Epithelial cell of esophagus (primary cell): ENCODE measurements around the gene POLR3GL.

Experiments
- DNase-seq: peaks from one replicate; pipeline ENCODE4 v3.0.0; 2010; ENCODE audit warnings: low read depth
- H3K4me3 ChIP-seq: 2 replicates; pipeline ENCODE4 v1.5.1; 2011; ENCODE audit warnings: mild to moderate bottlenecking, low read length, control low read depth
- CTCF ChIP-seq: IDR thresholded peaks from 2 replicates; pipeline ENCODE4 v1.5.1; 2011; ENCODE audit warnings: low read depth, mild to moderate bottlenecking, low read length, control low read depth, inconsistent platforms; ENCODE audit not compliant: insufficient read depth; ENCODE audit errors: missing control alignments

POLR3GL gene

GRCh38 chr1:145980457-145980994 is 16.0 kb downstream of the POLR3GL start:
- no peak overlapping the region for H3K4me3 ChIP-seq

GRCh38 chr1:145982010-145982723 is 17.7 kb downstream of the POLR3GL start:
- DNase-seq, result no peak
- H3K4me3 ChIP-seq, result no peak overlapping the region
- TF ChIP-seq CTCF, result no peak

More at GRCh38 chr1:145980457-145980994, 16.0 kb downstream of the POLR3GL start:
- DNase-seq, result no peak
- TF ChIP-seq CTCF, result no peak

GRCh38 chr1:145983206-145983675 is 18.8 kb downstream of the POLR3GL start:
- no peak for TF ChIP-seq CTCF
- H3K4me3 ChIP-seq, result no peak overlapping the region
- DNase-seq, result no peak

- no peak for TF ChIP-seq CTCF
- no peak overlapping the region for H3K4me3 ChIP-seq
- peak; percentile 69 for DNase-seq
These were observed 19.7 kb downstream of the POLR3GL start for GRCh38 chr1:145983960-145984830.

GRCh38 chr1:145985129-145985501 is 20.6 kb downstream of the POLR3GL start:
- H3K4me3 ChIP-seq, result no peak overlapping the region
- no peak for DNase-seq
- TF ChIP-seq CTCF, result no peak

GRCh38 chr1:145985502-145986439 is 21.3 kb downstream of the POLR3GL start:
- H3K4me3 ChIP-seq, result no peak overlapping the region
- peak; percentile 74 for DNase-seq
- TF ChIP-seq CTCF, result no peak
